ENCODE results near the gene GPR171.

- no peak for TF ChIP-seq ZZZ3 (CRISPR knock-in tag; IDR thresholded peaks at IDR 0.05; ENCODE audit: borderline replicate concordance)
- TF ChIP-seq SP2 (CRISPR knock-in tag; IDR thresholded peaks at IDR 0.05) = no peak
- TF ChIP-seq KAT7 (CRISPR knock-in tag; IDR thresholded peaks at IDR 0.05; ENCODE audit: borderline replicate concordance) = no peak
- TF ChIP-seq ZFX (CRISPR knock-in tag; IDR thresholded peaks at IDR 0.05; ENCODE audit: low read depth) = no peak
Observed at GRCh38 chr3:151234825-151235224, 31.8 kb upstream of the GPR171 start.

All from HepG2 (cell line).